DMS153 treated with DMSO at 0.1 percent for 48 hours (cell line): ENCODE measurements around the gene OR10K2.
"Not testable (repeated sequence)": the region's sequence is repeated elsewhere in the genome, so short reads cannot be mapped to it uniquely, and the experiment has no call there.

Experiments
- DNase-seq: peaks from one replicate; lab custom pipeline; 2025; ENCODE audit not compliant: unreplicated experiment; lab: John Stamatoyannopoulos, UW

OR10K2 gene

GRCh38 chr1:158426137-158426536, at the start of gene OR10K2:
OR10K2 (minus strand) TSS chr1:158426237; CDS start chr1:158420866, 5,371 bp downstream.
- no peak for DNase-seq

- DNase-seq, result no peak
Observed at GRCh38 chr1:158471920-158472319, 45.9 kb upstream of the OR10K2 start, which contains the start of gene OR10R2. OR10R2 (plus strand) TSS chr1:158472220; CDS start chr1:158472326, 106 bp downstream.

- no peak for DNase-seq
Observed at GRCh38 chr1:158461534-158461933, 35.5 kb upstream of the OR10K2 start, which contains the start of gene OR10K1. OR10K1 (plus strand) TSS chr1:158461834; CDS start chr1:158465562, 3,728 bp downstream.

- DNase-seq, result no peak
Observed at GRCh38 chr1:158458263-158458662, 32.2 kb upstream of the OR10K2 start.

- DNase-seq, result no peak
Observed at GRCh38 chr1:158457246-158457645, 31.2 kb upstream of the OR10K2 start.

- no peak for DNase-seq
Observed at GRCh38 chr1:158454537-158454936, 28.5 kb upstream of the OR10K2 start.

- DNase-seq, result no peak
Observed at GRCh38 chr1:158445376-158445775, 19.3 kb upstream of the OR10K2 start.

- no peak for DNase-seq
Observed at GRCh38 chr1:158434741-158435140, 8.7 kb upstream of the OR10K2 start.

- not testable (repeated sequence) for DNase-seq
Observed at GRCh38 chr1:158430163-158430562, 4.1 kb upstream of the OR10K2 start.

GRCh38 chr1:158425027-158425426, 1.0 kb downstream of the OR10K2 start:
- no peak for DNase-seq

GRCh38 chr1:158422212-158422611, 3.8 kb downstream of the OR10K2 start:
- DNase-seq, result no peak

- DNase-seq, result no peak
Observed at GRCh38 chr1:158417586-158417985, 8.5 kb downstream of the OR10K2 start.

- DNase-seq, result no peak
Observed at GRCh38 chr1:158414651-158415345, 11.2 kb downstream of the OR10K2 start.

- DNase-seq, result no peak
Observed at GRCh38 chr1:158407092-158407491, 18.9 kb downstream of the OR10K2 start.

- DNase-seq, result no peak
Observed at GRCh38 chr1:158400871-158401270, 25.2 kb downstream of the OR10K2 start.

- no peak for DNase-seq
Observed at GRCh38 chr1:158398818-158399514, 27.1 kb downstream of the OR10K2 start, which contains the start of gene OR10T2. OR10T2 (minus strand) TSS chr1:158399466; CDS start chr1:158399466, 0 bp downstream.

GRCh38 chr1:158396646-158397045, 29.4 kb downstream of the OR10K2 start:
- DNase-seq, result no peak

GRCh38 chr1:158393476-158393875, 32.6 kb downstream of the OR10K2 start:
- DNase-seq, result no peak

- DNase-seq, result no peak
Observed at GRCh38 chr1:158391099-158391498, 34.9 kb downstream of the OR10K2 start.

GRCh38 chr1:158390331-158390730, 35.7 kb downstream of the OR10K2 start:
- DNase-seq, result no peak

- no peak for DNase-seq
Observed at GRCh38 chr1:158374860-158375259, 51.2 kb downstream of the OR10K2 start.

- not testable (repeated sequence) for DNase-seq
Observed at GRCh38 chr1:158374101-158374500, 51.9 kb downstream of the OR10K2 start.
